HL-60 (cell line): ENCODE measurements around the gene ATP6V1B1.

Experiments
- CTCF ChIP-seq: IDR thresholded peaks from one replicate; pipeline ENCODE4 v1.5.1; 2011; ENCODE audit warnings: low read length, control low read depth, inconsistent platforms; ENCODE audit not compliant: insufficient read depth
- GABPA ChIP-seq: IDR thresholded peaks from 2 replicates; pipeline ENCODE4 v1.6.1; 2012; ENCODE audit warnings: low read depth
- POLR2AphosphoS5 ChIP-seq: IDR thresholded peaks from 2 replicates; pipeline ENCODE4 v1.6.1; 2012; ENCODE audit warnings: low read depth
- REST ChIP-seq: IDR thresholded peaks from 2 replicates; pipeline ENCODE4 v1.6.1; 2012; ENCODE audit warnings: low read depth; ENCODE audit not compliant: insufficient replicate concordance

- no peak for TF ChIP-seq CTCF
- no peak for TF ChIP-seq REST
- no peak for TF ChIP-seq POLR2AphosphoS5
- TF ChIP-seq GABPA, result no peak
Measured at GRCh38 chr2:70999362-70999761, 63.7 kb downstream of the ATP6V1B1 start.
